Stimulated activated CD4-positive, alpha-beta T cell treated with anti-CD3 and anti-CD28 coated beads, TNF-alpha, amount 100 ng/mL, for 24 hours (primary cell): ENCODE data around the gene SEMA3G.

Experiments
- DNase-seq, 3 experiments: peaks; one replicate each; pipeline ENCODE4 v3.0.0-alpha.2; 2020; ENCODE audit warnings: low read depth in 3 of 3

SEMA3G gene

DNA sequence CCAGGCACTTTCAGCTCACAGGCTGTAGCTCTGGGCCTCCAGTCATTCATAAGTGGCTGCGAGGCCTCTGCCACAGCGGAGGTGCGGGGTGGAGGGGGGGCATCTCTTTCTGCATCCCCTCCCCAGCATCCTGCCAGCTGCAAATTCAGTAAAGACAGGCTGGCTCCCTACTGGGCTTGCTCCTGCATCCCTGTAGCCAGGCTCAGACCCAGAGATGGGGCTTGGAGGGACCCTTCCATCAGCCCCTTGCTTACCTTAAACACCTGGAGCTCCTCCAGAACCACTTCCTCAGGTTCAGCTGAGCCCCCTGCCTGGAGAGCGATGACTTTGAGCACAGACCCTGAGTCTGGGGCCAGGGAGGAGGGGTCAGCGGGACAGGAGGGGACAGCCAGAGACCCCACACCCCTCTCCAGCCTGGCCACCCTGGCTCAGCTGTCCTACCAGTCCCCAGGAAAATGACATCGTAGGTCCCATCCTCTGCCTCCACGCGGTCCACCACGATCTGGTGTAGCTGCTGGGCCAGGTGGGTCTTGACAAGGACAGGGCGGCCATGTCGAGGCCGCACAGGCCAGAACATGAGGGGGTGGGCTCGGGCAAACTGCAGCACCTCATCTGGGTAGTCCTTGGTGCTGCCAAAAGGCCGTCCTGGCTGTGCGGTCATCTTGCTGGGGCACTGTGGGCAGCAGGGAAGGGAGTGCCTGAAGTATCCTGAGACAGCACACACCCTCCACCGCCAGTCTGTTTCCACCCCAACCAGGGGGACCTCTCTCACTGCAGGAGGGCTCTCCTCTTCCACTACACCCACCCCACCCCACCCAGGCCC is 5.3 kb downstream of the SEMA3G start:
- DNase-seq, result no peak

DNA sequence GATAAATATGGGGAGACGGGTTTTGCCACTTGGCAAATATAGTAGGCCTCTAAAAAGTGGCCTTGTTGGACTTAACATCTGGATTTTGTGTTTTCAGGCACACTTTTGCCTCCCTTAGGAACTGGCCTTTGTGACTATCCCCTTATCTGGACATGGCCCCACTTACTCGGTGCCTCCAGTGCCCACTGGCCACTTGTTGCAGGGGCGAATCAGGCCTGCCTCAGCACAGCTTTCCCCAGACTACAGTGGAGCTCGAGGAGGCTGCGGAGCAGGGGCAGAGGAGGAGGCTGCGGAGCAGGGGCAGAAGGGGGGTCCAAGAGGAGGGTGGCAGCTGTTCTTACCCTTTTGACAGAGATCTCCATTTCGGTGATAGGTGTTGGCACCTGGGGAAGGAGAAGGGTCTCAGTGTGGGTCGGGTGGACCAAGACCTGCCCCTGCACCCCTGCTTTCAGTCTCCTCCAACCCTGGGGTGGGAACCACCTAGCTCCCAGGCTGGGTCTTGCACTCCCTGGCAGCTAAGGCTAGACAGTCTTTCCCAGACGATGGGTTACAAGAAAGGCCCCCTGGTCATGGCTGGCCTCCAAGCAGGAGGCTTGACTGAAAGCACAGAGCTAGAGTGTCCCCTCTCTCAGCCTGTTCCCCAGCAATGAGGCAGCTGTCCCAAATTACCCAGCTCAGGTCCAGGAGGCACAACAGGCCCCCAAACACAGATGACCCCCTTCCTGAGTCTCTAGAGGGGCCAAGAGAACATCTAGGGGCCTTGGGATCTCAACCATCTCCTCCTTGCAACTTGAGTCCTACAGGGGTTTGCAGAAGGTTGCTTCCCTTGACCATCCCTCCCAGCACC is 6.1 kb downstream of the SEMA3G start:
- DNase-seq, result no peak

DNA sequence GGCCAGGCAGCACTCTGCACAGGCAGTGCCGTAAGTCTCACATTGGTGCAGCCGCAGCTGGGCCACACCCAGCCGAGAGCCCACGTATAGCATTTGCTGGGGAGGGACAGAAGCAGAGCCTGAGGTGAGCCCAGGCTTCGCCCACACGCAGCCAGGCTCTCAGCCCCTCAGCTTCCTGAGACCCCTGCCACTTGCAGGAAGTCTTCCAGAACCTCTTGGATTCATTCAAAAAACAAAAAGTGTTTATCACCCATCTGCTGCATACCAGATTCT is 6.9 kb downstream of the SEMA3G start:
- DNase-seq, result no peak

DNA sequence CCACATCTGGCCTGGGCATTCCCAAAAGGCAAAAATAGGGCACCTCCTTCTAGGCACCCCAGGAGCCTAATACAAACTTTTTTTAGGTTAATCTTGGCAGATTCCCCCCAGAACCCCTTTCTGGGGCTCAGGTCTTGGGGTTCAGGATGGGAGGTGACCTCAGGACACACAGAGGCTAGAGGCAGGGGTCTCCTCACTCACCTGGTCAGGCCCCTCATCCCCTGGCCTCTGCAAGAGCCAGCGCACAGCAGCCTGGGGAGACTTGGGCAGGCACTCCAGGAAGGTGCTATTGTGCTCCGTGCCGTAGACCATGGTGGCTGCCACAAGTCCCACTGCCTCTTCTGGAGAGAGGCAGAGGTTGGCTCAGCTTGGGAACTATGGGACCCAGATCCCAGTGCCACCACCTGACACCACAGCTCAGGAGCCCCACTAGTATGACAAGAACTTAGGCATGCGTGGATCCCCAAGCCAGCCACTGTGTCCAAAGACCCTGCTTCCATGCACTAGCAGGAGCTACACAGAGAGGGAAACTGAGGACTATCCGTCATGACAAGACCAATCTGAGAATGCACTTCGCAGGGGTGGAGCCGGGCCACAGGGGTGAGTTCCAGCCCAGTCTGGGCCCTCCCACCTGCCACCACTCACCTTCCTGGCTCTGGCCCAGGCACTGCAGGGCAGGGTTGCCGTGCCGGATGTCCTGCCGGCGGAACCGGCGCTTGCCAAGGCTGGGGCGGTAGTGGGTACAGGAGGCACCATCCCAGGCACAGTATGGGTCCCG is 7.4 kb downstream of the SEMA3G start:
- no peak for DNase-seq

DNA sequence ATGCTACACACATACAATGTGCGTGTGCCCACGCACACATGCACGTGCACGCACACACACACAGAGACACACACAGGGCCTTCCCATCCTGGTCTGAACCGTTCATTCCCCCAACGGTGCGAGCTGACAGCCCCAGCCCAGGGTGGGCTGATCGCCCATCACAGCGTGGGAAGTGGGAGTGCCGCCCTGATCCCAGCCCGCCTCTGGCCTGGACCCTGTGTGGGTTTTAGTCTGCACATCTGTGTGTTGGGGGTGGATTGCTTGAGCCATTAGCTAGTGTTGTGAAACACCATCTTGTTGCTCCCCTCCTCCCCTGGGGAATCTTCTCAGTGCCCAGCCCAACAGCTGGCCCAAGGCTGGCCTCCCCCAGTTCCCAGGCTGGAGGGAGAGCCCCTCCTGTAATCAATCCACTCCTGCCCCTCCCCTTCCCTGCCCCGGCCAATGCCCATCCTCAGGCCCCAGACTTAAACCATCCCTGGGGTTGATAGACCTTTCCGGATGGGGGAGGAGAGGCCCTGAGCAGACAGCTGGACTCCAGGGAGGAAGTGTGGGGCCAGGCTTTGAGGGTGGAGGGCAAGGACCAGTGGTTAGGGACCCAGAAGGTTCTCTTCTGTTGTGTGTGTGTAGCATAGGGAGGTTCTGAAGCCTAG is 8.3 kb downstream of the SEMA3G start:
- no peak for DNase-seq

DNA sequence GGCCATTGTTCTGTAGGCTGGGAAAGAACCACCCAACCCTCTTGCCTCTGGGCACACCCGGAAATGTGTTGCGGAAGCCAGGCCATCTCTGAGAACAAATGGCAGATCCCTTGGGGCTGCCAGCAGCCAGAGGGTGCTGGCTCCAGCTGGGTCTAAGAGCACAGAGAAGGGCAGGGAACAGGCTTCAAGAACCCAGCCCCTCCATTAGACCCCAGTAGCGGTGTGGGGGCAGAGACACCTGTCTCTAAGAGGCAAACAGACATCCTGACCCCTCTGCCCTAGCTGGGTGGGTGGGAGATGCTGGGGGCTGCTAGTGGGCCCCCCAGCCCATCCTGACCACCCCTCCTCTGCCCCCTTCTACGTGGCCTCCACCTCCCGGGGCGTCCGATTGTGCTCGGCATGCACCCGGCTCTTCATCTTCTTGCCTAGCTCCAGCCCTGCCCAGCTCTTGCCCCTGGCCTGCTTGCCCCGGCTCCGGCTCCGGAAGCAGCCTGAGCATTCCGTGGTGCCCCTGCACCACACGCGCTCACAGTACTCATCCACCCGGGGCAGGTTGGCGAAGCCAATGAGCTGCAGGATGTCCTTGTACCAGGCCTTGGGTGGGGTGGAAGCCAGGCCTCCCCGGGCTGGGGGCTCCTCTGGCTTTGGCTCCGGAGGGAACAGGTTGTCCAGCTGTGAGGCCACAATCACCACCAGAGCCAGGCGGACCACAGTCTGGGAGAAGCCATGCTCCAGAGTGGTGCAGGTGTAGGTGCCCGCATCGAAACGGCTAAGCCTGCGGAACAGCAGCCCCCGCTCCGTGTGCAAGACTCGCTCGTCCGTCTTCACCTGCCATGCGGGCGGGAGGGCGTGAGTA is 9.4 kb downstream of the SEMA3G start:
- no peak for DNase-seq

DNA sequence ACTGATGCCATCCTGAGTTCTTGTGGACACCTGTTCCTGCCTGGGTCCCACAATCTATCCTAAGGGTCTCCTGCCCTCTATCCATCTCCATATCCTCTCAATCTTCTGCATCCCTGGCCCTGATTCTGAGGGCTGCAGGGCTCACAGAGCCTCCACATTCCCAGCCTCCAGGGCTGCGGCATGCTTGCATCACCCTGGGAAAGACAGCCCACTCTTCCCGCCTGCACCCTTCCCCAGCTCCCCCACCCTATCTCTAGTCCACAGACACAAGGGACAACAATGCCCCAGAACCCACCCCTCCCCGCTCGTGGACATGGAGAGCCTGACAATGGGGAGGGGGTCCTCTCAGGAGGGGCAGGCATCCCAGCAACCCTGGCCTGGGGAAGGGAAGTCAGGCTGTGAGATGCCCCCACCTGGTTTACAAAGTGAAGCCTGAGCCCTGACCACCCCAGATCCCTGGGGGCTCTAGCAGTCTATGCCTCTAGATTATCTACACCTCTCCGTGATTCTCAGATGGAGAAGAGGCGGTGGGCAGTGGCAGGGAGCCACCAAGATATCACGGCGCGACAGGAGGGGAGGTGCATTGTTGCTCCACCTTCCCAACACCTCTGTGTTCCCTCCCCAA is 10.3 kb downstream of the SEMA3G start:
- no peak for DNase-seq

DNA sequence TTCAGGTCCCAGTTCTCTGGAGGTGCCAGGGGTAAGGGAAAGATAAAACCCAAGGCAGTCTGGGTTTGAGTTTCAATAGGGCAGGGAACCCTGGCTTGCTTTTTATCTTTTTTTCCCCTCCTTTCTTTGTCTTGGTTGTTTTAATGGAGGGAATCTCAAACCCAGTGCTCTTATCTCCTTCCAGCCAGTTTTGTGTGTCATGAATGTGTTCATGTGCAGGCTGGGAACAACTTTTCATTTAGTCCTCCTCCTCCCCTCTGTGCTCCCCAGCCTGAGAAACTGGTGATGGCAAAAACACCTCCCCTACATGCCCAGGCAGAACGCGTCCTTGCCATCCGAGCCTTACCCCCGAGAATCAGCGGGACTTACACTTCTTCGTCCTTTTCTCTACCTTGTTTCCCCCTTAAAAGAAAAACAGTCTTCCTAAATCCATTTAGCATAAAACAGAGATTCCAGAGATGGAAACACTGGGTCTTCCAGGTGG is 10.9 kb downstream of the SEMA3G start:
- DNase-seq, result no peak

DNA sequence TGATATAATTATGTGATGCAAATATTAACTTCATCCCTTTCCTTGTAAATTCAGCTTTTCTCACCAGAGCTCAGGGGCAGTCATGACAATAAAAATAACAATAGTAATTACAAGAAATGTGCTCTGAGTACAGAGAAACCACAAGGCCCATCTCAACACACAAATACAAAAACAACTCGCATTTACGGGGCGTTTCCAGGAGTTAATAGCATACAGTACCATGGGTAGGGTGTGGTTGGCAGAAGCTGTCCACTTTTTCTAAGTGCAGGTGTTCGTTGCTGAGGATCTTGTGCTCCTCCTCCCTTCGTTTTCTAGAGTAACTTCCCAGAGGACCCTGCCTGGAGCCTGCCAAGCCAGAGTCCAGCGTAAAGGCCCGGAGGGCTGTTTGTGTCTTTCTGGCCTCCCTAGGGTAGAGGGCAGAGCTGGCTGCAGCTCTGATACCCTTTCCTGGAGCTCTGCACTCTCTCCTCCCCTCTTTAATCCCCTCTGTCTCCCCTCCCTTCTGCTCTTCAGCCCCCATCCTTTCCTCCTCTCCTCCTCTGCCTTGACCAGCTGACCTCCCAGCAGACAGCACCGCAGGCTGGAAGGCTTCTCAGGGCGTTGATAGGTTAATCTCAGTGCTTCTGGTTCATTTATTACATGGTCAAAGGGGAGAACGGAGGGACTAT is 11.4 kb downstream of the SEMA3G start:
- no peak for DNase-seq

DNA sequence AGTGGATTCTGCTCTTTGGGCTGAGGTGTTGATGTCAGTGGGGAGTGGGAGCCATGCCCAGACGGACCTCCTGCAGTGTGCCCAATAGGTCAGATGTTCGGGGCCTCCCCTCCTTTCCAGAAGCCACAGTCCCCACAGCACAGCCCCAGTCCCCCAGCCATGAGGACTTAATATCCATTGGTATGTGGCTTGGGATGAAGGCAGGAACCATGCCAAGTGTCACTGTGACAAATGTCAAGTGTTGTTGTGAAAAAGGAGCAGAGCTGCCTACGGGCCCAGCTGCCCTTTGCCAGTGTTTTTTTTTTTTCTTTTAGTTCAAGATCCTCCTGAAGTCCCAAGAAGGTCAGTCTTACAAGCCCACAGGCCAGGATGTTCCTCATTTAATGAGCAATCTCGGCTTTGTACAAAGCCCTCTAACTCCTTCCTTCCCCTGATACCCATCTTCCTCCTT is 12.2 kb downstream of the SEMA3G start:
- no peak for DNase-seq

DNA sequence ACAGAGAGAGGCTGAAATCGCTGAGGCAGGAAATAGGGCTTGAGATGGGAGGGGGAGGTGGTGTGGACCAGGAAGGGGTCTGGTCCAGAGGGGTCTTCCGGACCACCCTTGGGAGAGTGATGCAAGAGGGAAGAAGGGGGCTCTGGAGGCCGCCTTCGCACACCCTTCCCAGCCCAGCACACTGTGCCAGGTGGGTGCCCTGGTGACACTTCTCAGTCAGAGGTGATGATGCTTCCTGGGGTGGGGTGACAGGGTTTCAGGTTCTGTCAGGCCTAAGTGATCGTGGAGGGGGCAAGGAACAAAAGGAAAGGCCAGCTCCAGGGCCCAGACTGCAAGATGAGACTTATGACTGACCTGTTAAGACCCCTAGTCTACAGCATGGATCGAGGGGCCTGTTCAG is 12.7 kb downstream of the SEMA3G start:
- DNase-seq, result no peak

DNA sequence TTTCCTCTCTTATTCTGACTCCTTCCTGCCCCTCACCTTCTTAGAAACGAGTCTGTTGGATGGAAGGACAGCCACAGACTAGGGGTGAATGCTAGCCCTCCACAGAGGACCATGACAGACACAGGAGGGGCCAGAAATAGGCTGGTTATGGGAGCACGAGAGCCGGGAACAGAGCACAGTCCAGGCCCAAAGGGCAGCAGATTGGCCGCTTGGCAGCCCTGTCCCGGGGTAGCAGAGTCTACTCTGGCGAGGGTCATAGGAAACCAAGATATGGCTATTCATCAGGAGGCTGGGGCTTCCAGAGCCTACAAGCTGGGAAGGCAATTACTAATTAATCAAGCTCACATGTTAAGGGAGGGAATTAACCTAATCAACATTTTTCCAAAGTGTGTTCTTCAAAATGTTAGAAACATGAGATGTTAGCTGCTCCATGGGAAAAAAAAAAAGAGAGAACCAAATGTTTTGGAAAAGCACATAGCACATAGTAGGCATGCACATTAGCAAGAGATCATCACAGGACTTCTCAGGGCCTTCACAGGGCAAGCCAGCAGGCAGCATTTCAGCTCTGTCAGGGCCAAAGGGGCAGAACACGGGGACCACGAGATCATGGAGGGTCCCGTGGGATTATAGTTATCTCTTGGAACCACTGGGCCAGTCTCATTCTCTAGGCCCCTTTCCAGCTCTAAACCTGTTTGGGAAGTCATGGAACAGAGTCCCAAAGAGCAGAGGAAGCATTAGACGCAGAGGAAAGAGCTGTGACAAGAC is 13.3 kb downstream of the SEMA3G start:
- no peak for DNase-seq

DNA sequence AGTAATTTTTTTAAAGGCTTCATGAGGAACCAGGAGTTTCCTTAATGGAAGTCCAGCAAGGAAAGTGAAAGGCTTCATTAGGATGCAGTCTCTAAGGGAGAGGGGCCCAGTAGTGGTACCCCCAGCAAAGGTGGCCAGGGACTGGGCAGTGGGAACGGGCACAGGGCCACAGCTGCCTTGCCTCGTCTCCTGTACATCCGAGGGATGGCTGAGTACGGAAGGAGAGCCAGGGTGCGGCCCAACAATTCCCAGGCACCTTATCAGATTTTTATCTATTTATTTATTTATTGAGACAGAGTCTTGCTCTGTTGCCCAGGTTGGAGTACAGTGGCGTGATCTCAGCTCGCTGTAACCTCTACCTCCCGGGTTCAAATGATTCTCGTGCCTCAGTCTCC is 14.5 kb downstream of the SEMA3G start:
- DNase-seq, result no peak

DNA sequence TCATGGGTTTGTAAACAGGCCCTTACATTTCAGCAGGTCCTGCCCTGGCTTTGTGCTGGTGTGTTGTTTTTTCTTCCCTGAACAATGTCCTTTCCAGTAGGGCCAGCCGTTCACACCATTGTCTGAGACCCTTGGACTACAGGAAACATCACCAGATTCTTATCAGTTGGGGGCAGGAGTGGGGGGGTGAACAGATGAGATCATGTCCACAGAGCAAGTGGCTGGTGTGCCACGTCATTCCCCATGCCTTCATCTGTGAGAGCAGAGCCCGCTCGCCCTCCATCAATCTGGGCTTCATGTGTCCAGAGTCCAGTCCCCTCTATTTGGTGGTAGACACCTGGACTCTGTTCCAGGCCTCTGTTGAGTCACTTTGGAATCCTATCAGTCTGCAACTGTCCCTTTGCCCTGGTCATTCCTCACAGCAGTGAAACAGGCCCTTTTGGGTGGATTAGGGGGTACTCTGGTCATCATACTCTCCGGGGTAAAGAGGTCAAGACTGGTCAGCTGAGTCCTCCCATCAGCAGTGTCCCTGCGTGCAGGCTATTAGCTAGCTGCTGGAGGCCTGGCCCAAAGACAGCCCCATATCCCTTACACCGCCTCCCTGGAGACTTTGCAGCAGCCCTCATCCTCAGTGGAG is 15.0 kb downstream of the SEMA3G start:
- no peak for DNase-seq

DNA sequence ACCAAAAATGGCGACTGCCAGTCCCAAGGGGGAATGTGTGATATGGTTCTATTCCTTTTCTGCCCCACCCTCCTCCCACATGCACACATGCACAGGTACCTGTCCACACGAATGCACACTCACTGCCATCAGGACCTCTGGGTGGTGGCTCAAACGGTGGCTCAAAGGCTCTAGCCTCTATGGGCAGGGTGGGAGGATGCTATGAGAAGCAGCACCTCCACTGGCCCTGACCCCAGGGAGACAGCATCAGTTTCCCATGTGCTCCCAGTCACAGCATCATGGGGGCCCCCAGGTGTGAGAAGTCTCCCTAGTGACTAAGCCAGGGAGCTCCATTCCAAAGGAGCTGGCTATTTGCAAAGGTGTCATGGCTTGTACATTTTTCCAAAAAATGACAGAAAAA is 15.9 kb downstream of the SEMA3G start:
- DNase-seq, result no peak

DNA sequence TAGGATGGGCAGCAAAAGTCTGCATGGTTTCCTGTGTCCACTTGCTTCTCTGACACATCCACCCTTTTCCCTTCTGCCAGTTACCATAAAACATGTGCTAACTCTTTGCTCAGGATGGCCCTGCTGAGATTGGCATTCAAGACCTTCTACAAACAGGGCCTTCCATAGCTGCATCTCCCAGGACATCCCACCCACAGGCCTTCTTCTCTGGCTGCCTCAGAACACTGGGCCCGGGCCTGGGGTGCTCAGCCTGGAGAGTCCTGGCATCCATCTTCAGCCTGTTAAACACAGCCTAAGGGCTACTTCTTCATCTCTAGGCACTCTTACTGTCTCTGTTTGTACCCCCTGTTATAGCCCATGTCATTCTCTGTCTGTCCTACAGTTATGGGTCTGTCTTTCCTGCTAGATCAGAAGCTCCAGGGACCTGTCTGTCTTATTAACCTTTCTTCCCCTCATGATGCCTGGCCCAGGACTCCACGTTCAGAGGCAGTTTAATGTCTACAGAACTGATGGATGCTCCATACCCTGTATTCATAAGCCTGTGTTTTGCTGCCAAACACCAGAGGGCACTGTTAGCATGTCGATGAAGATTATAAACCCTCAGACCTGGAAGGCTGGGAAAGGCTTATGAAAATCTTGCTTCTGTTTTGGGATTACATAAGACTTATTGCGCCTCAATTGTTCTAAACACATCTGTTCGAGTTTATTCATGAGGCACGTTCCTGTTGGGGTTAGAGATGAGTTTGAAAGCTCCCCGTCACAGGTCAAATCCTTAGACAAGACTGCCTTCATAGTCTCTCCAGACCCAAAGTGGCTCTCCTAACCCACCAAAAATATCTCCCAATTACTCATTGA is 16.5 kb downstream of the SEMA3G start:
- no peak for DNase-seq

DNA sequence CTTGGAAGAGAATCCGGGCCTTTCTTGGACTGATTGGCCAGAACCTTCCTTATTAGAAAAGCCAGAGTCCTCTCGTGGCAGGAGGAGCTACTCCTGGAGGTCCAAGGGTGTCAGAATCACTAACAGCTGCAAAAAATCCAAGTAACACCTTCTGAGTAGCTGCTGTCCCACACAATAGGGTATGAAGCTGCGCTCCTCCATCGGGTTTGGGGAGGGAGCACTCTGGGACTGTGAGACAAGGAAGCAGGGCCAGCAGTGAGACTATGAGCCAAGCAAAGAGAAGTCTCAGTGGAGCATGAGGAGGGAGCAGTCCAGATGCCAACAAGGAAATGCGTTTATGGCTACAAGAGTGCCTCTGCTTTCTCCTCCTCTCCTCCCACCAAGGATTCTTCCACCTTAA is 21.7 kb downstream of the SEMA3G start:
- no peak for DNase-seq

DNA sequence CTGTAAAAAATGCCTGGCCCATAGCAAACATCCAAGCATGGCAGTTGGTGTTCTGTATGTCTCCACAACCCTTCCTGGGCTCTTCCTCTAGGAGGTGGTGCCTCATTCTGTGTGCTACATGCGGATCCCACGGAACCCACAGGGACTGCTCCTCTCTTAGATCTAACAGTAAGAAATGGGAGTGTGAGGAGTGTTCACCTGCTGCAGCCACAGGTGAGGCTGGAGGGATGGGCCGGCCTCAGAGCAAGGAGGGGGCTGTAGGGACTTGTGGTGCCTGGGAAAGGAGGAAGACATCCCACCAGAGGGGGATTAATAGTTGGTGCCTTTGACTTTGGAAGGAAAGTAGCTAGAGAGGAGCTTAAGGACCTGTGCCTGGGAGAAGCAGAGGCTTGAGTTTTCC is 22.2 kb downstream of the SEMA3G start:
- DNase-seq, result no peak
